ENCODE measurements around the gene KLK5.

The KLK5 gene

DNA sequence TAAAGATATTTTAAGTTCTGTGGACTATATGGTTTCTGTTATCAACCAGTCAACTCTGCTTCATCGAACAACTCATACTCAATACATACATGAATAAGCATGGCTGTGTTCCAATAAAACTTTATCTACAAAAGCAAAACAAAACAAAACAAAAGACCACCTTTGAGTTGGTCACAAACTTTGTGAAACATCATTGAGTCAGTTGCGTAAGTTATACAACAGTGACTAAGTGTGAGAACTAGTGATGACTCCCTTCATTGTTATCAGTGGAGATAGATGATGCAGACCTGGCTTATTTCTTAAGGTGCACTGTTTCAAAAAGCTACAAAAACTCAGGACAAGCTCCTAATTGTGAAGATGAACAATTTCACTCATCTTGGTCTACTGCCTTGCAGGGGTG is 27.1 kb downstream of the KLK5 start:
- no peak overlapping the region for H3K4me3 ChIP-seq (ENCODE audit: low read depth, low read length)
- TF ChIP-seq, protein P1, sequence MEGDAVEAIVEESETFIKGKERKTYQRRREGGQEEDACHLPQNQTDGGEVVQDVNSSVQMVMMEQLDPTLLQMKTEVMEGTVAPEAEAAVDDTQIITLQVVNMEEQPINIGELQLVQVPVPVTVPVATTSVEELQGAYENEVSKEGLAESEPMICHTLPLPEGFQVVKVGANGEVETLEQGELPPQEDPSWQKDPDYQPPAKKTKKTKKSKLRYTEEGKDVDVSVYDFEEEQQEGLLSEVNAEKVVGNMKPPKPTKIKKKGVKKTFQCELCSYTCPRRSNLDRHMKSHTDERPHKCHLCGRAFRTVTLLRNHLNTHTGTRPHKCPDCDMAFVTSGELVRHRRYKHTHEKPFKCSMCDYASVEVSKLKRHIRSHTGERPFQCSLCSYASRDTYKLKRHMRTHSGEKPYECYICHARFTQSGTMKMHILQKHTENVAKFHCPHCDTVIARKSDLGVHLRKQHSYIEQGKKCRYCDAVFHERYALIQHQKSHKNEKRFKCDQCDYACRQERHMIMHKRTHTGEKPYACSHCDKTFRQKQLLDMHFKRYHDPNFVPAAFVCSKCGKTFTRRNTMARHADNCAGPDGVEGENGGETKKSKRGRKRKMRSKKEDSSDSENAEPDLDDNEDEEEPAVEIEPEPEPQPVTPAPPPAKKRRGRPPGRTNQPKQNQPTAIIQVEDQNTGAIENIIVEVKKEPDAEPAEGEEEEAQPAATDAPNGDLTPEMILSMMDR (IDR thresholded peaks at IDR 0.05; ENCODE audit: low read depth, low read length, missing control alignments) = no peak
- no peak for DNase-seq (ENCODE audit: low read depth)

DNA sequence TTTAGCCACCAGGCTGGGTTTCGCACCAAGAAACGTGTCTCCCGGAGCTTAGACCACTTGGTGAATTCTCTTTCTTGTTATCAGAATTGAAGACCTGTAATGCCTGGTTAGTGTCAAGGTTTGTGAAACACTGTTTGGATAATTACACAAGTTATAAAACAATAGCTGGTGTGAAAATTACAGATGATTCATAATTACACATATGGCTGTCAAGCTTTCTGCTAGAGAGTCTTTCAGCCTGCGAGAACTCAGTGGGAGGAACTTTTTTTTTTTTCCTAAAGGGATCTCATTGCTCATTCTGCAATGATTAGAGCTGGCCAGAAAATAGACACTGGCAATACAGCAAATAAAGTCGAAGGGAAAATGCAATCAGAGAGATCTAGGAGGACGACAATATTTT is 28.3 kb downstream of the KLK5 start:
- no peak overlapping the region for H3K4me3 ChIP-seq (ENCODE audit: low read depth, low read length)
- TF ChIP-seq, protein P1 (IDR thresholded peaks at IDR 0.05; ENCODE audit: low read depth, low read length, missing control alignments) = no peak
- DNase-seq (ENCODE audit: low read depth) = no peak

DNA sequence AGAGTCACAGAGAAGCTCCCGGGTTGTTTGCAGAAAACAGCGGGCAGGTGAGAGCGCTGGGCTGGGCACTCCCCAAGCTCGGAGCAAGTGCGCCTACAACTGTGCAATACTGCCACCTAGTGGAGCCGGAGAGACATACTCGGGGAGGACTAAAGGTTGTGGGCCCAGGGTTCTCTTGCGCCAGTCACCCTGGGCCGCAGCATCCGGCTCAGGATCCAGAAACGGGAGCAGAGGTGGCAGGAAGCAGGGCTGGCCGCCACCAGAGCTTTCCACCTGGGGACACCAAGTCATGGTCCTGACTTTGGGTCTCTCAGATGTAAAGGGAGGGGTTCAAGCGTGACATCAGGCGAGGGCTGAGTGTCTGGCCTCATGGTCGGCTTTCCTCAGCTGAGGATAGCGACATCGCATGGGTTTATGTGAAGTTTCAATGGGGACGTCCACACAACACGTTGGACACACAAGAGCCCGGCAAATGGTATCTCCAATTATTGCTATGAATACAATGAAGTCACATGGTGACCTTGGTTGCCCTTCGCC is 30.5 kb downstream of the KLK5 start:
- peak; percentile 61 for DNase-seq (ENCODE audit: low read depth)
- no peak overlapping the region for H3K4me3 ChIP-seq (ENCODE audit: low read depth, low read length)
- TF ChIP-seq, protein P1 (IDR thresholded peaks at IDR 0.05; ENCODE audit: low read depth, low read length, missing control alignments) = peak; percentile 84

DNA sequence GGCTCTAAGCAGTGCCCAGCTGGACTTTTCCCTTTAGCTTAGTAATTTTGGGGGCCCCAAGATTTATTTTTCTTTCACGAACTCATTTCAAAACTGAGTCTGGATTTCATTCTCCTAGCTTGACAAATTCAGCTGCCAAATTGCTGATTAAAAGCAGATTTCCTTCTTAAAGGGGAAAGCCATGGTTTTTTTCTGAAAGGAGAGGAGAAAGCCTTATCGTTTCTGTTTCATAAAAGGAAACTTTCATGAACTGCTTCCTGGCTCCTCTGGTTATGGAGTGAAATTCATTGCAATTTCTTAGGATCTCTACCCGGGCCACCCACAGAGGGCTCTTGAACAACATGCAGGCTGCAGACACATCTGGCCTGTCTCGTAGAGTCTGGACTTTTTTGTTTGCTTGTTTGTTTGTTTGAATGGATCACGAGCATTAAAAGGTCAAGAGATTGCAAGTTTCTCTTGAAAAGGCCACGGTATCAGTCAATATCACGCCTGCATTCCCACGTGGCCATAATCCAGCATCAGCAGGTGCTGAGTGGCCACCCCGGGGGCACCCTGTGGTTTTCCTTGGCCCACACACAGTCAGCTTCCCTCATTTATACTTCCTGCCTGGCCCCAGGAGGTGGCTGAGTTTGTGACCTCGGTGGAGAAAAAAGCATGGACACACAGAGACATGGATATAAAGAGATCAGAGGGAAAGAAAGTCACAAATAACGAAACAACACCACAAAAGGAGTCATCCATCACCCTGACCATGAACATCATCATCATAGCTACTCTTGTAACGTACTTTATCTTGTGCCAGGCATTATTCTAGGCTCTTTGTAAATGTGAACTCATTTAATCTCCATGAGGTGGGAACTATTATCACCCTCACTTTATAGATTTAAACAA is 31.2 kb downstream of the KLK5 start:
- TF ChIP-seq, protein P1 (IDR thresholded peaks at IDR 0.05; ENCODE audit: low read depth, low read length, missing control alignments) = no peak
- no peak for DNase-seq (ENCODE audit: low read depth)
- H3K4me3 ChIP-seq (ENCODE audit: low read depth, low read length) = no peak overlapping the region

DNA sequence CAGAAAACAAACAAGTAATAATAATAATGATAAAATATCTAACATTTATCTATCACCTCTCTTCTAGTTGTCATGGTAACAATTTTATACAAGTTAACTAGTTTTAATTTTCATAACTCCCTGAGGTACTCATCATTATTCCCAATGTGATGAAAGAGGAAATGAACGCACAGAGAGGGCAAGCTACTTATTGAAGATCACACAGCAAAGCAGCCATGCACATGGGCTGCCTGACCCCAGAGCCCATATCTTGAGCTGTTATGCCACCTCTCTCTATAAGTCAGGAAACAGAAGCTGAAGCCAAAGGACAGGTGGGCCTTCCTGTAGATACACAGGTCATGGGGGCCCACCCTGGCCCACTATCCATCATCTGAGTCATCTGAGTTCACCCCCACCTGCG is 36.8 kb downstream of the KLK5 start:
- DNase-seq (ENCODE audit: low read depth) = no peak
- TF ChIP-seq, protein P1 (IDR thresholded peaks at IDR 0.05; ENCODE audit: low read depth, low read length, missing control alignments) = no peak

DNA sequence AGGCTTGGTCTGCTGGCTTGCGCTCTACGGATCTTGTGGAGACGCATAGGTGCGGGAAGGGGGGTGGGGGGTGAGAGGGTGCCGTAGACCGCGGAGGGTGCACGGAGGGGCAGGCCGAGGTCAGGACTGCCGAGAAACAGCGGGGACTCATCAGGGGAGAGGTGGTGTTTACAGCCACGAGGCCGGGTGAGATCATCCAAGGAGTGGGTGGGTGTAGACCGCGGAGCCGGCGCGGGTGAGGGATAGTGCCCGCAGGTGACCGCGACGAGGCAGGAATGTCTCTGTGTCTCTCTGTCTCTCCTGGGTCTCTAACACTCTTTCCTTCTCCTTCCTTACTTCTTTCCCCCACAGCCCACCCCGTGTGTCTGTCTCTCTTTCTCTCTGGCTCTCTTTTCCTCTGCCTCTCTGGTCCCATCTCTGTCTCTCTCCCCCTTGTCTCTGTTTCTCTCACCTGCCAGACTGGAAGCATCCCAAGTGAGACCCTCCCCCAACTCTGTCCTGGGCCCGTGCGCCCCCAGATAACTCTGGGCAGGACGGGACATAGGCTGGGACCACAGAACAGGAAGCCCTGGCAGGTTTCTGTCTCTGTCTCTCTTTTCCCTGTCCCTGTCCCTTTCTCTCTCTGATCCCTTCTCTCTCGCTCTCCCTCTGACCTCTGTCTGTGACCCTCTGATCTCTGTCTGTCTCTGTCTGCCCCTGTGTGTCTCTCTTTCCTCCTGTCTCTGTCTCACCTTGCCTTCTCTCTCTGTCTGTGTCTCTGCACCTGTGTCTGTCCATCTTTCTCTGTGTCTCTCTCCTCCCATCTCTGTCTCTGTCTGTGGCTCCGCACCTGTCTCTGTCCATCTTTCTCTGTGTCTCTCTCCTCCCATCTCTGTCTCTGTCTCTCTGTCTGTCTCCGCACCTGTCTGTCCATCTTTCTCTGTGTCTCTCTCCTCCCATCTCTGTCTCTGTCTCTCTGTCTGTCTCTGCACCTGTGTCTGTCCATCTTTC is 39.8 kb downstream of the KLK5 start:
- no peak for DNase-seq (ENCODE audit: low read depth)
- H3K4me3 ChIP-seq (ENCODE audit: low read depth, low read length) = no peak overlapping the region
- TF ChIP-seq, protein P1 (IDR thresholded peaks at IDR 0.05; ENCODE audit: low read depth, low read length, missing control alignments) = no peak

More for the DNA sequence above, 36.8 kb downstream of the KLK5 start:
- no peak overlapping the region for H3K4me3 ChIP-seq (ENCODE audit: low read depth, low read length)
